HuH-7 (cell line): Measurements from ENCODE around the gene TRIO.
A peak's percentile ranks its signal among the peaks of the same experiment; 100 is the strongest.
"Not testable (repeated sequence)": the region's sequence is repeated elsewhere in the genome, so short reads cannot be mapped to it uniquely, and the experiment has no call there.

Experiments
- DNase-seq: peaks from one replicate; pipeline ENCODE4 v3.0.0; 2011; ENCODE audit warnings: low spot score

TRIO gene

DNA sequence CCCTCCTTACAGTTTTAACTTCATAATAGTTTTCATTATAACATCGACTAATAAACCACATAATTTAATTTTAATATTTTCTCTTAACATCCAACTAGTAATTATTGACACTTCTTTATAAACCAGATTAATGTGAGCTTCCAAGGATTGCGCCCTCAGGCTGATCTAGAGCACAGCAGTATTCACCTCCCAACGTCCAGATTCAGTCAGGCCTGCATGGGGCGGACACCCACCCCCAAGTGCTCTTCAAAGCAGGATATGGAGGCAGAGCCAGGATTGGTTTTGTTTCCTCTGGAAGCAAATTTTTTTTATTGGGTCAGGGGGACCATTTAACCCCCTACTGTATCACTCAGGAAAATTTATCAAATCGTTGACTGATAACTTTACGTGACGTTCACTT, 215.4 kb downstream of the TRIO start:
- no peak for DNase-seq

DNA sequence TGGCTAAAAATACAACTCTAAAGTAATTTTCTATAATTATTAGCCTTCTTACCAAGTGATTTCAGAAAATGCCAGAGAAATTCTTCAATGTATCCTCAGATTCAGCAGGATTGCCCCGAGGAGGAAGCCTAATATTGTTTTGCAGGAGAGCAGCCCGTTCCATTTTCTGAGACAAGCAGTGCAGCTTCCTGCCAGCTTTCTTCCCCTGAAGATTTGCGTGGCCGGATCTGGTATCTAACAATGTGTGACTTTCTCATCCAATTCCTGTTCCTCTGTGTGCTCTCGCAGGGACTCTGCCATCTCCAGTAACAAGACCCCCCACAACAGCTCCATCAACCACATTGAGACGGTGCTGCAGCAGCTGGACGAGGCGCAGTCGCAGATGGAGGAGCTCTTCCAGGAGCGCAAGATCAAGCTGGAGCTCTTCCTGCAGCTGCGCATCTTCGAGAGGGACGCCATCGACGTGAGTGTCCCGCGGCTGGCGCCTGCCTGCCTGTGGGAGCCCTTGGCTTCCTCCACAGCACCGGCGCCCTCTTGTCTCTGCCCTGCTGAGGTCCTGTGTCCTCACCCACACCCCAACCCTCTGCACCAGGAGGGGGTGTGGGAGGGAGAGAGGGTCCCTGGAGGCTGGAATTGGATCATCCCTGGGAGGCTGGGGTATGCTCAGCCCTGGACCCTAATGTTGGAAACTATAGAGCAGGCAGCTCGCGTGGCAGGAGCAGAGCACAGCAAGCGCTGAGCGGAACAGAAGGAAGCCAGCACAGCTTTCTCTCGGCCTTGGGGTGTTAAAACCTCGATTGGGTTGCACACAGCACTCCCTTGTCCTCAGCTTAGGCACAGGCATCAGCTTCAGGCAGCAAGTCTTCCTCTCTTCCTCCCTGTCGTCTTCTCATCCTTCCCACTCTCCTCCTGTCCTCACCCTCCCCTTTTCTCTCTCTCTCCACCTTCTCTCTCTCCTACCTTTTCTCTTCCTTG, 216.2 kb downstream of the TRIO start:
- no peak for DNase-seq

- no peak for DNase-seq
Observed at GRCh38 chr5:14362491-14362890, 219.3 kb downstream of the TRIO start.

GRCh38 chr5:14364096-14364495, 221.0 kb downstream of the TRIO start:
- DNase-seq: no peak

DNA sequence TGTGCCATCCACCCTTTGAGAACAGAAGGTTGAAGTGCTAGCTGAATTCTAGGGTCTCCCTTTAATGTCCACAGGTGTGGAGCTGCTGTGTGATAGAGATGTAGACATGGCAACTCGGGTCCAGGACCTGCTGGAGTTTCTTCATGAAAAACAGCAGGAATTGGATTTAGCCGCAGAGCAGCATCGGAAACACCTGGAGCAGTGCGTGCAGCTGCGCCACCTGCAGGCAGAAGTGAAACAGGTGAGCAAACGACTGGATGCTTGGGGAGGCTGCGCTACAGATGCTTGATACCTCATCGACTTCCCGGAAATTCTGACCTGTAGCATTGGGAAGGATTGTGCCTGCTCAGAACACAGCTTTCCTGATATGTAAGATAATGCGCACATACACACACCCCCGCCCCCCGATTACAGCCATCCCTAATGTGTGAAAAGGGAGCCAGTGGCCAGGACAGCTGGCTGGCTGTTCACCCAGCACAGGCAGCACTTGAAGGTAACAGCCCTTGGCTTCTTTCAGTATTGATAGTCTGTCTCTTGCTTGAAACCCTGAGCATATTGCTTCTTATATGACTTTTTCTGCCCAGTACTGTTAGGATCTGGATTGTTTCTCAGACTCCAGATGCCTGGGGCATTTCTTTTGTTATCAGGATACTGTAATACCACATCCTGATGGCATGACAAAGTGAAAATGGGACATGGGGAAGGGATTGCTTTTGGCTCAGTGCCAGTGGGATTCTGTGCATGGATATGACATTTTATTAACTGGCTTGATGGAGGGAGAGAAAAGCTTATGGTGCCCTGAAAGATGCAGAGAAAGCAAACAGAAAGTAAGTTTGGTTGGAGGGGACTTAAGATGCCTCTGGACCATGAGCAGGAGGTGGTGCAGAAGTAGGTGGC, 221.7 kb downstream of the TRIO start:
- DNase-seq: peak; percentile 58

GRCh38 chr5:14365831-14366430, 222.8 kb downstream of the TRIO start:
- no peak for DNase-seq

GRCh38 chr5:14366763-14367162, 223.6 kb downstream of the TRIO start:
- DNase-seq: no peak

GRCh38 chr5:14367364-14367763, 224.2 kb downstream of the TRIO start:
- DNase-seq: no peak

DNA sequence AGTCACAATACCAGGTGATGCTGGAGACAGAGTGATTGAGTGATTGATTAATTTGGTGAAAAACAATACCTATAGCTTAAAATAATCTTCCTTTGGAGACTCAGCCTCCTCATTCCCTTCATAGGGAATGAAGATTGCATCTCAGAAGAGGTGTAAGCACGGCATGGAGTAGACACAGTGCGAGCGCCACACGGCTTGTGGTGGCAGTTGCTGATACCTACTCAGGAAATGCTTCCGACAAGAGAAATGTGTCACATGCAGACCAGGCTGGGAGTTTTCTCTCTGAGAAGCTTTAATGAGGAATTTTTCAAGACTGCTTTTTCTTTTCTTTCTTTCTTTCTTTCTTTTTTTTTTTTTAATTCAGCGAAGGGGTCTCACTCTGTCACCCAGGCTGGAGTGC, 226.6 kb downstream of the TRIO start:
- DNase-seq: no peak

- DNase-seq: no peak
Observed at GRCh38 chr5:14370386-14370785, 227.2 kb downstream of the TRIO start.

- DNase-seq: no peak
Observed at GRCh38 chr5:14373685-14374084, 230.5 kb downstream of the TRIO start.

- DNase-seq: no peak
Observed at GRCh38 chr5:14374100-14374499, 231.0 kb downstream of the TRIO start.

DNA sequence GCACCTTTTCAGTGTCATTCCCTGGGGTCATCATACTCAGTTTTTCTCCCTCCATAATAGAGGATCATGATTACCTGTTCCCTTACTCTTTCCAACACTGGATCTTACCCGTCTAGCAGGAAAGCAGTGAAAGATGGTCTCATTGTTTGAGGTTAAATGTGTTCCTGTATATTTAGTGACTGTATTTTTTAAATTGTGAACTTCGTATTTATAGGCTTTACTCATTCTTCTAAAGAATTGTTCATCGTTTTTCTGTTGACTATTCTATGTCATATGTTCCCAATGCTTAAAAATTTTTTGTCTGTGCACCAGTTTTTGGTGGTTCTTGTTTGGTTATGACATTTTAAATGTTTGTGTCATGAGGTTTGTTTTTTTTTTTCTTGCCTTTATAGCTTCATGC, 233.6 kb downstream of the TRIO start:
- no peak for DNase-seq

DNA sequence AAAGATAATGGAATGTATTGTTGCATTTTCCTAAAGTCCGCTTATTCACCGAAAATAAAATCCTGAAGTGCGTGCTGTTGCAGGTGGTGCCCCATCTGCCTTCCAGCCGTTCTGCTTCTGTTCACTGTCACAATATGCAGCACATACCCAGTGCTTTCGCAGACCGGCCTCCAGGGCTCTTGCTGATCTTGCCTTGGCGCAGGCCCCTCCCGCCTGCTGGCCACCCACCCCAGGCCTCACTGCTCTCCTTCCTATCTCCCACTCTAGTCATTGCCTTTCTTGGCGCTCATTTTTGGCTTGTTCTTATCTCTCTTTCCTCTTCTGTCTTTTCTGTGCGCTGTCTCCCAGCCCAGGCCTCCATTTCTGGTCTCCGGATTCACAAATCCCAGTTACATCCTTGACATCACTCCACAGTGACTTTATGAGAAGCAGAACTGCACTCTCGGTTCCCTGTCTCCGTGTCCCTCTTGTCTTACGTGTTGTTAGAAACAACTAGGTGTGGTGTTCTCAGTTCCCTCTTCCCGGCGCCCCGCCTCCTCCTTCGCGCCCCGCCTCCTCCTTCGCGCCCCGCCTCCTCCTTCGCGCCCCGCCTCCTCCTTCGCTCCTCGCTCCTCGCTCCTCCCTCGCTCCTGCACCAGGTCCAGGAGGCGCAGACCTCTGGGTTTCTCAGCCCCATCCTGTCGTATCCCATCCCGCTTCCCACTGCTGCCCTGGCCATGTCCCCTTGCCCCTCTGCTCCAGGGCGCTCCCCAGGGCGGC, 236.8 kb downstream of the TRIO start:
- DNase-seq: no peak

GRCh38 chr5:14380712-14381111, 237.6 kb downstream of the TRIO start:
- no peak for DNase-seq

DNA sequence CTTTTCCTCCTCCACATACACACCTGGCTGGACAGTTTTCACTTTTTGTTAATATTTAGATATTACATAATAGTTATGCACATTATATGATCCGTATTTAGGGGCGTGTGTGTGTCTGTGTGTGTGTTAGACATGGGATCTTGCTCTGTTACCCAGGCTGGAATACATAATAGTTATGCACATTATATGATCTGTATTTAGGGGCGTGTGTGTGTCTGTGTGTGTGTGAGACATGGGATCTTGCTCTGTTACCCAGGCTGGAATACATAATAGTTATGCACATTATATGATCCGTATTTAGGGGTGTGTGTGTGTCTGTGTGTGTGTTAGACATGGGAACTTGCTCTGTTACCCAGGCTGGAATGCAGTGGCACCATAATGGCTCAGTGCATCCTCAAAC, 239.5 kb downstream of the TRIO start:
- no peak for DNase-seq

GRCh38 chr5:14383923-14384322, 240.8 kb downstream of the TRIO start:
- DNase-seq: no peak

DNA sequence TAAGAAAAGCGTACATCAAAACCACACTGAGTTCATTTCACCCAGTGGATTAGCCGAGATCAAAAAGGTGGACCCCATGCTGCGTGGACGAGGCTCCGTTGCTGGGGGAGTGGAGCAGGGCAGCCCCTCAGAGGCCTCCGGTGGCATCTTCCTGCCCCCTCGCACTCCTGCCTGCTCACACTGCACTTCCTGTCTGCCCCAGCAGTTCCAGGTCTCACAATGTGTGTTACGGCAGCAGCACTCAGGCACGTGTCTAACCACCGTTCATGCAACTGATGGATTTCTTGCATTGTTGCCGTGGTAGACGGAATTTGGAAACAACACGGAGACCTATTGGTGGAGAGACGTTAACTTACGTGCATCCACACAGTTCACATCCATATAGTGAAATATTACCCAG, 241.9 kb downstream of the TRIO start:
- DNase-seq: no peak

DNA sequence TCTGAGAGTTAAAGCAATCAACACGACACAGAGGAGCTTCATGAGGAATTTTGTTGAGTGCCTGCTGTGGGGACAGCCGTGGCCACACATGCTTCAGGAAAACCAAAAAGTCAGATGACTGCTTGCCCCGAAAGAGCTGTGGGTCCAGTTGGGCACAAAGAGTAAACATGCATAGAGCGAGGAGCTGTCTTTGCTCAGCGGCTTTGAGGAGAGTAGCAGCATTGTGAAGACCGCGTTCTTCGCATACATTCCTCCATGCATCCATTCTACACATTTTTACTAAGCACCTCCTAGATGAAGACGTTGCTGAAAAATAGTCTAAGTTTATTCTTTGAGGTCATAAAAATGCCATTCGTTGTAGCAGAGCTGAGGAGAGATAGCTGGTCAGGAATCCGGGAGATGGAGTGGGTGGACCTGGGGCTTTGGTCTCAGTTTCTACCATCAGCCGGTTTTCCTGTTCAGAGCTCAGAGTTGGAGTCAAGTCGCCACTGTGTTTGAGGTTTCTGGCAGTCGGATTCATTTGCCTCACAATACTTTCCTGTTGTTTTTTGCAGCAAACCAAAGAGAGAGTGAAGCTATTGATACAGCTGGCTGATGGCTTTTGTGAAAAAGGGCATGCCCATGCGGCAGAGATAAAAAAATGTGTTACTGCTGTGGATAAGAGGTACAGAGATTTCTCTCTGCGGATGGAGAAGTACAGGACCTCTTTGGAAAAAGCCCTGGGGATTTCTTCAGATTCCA, 243.9 kb downstream of the TRIO start:
- DNase-seq: no peak

- no peak for DNase-seq
Observed at GRCh38 chr5:14388741-14389140, 245.6 kb downstream of the TRIO start.

DNA sequence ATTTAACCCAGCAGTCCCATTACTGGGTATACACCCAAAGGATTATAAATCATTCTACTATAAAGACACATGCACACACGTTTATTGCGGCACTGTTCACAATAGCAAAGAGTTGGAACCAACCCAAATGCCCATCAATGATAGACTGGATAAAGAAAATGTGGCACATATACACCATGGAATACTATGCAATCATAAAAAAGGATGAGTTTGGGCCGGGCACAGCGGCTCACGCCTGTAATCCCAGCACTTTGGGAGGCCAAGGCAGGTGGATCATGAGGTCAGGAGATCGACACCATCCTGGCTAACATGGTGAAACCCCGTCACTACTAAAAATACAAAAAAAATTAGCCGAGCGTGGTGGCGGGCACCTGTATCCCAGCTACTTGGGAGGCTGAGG, 249.4 kb downstream of the TRIO start:
- not testable (repeated sequence) for DNase-seq
